HL-60 (cell line): ENCODE data around the gene NRP2.

Source experiments
- DNase-seq, 2 experiments: peaks; one replicate each; pipeline ENCODE4 v3.0.0-alpha.2; 2010 to 2020; ENCODE audit warnings: low read depth in 1 of 2, low spot score in 1 of 2
- H3K27ac ChIP-seq: fragments of 250-450 bp; sonication (Bioruptor Pico); replicated peaks from 2 replicates; pipeline ENCODE4 v1.5.1; 2020; ENCODE audit warnings: mild to moderate bottlenecking, moderate library complexity
- H3K27me3 ChIP-seq: fragments of 250-450 bp; sonication (Bioruptor Pico); 2 replicates; pipeline ENCODE4 v1.5.1; 2021; ENCODE audit warnings: mild to moderate bottlenecking, moderate library complexity; ENCODE audit not compliant: insufficient read depth, poor library complexity, severe bottlenecking
- H3K4me3 ChIP-seq: replicated peaks from 2 replicates; pipeline ENCODE4 v1.5.1; 2011; ENCODE audit warnings: mild to moderate bottlenecking, control low read depth, low read length; ENCODE audit not compliant: insufficient read depth
- CTCF ChIP-seq: IDR thresholded peaks from one replicate; pipeline ENCODE4 v1.5.1; 2011; ENCODE audit warnings: low read length, control low read depth, inconsistent platforms; ENCODE audit not compliant: insufficient read depth
- GABPA ChIP-seq: IDR thresholded peaks from 2 replicates; pipeline ENCODE4 v1.6.1; 2012; ENCODE audit warnings: low read depth
- POLR2AphosphoS5 ChIP-seq: IDR thresholded peaks from 2 replicates; pipeline ENCODE4 v1.6.1; 2012; ENCODE audit warnings: low read depth
- REST ChIP-seq: IDR thresholded peaks from 2 replicates; pipeline ENCODE4 v1.6.1; 2012; ENCODE audit warnings: low read depth; ENCODE audit not compliant: insufficient replicate concordance
- SPI1 ChIP-seq: IDR thresholded peaks from 2 replicates; pipeline ENCODE4 v1.6.1; 2012; ENCODE audit warnings: low read depth, mild to moderate bottlenecking, borderline replicate concordance

Gene NRP2

GRCh38 chr2:205713086-205713485, 30.8 kb downstream of the NRP2 start:
- Histone ChIP-seq H3K27me3 (peaks cover 8% of the 10 kb centered on the region), H3K27ac (no peak overlapping the region), H3K4me3 (no peak overlapping the region)
- DNase-seq: no peak
- TF ChIP-seq GABPA (no peak), REST (no peak)

- TF ChIP-seq CTCF (no peak), GABPA (no peak), POLR2AphosphoS5 (no peak), REST (no peak), SPI1 (no peak)
- no peak overlapping the region for H3K27ac ChIP-seq
Observed at GRCh38 chr2:205714058-205714776, 31.9 kb downstream of the NRP2 start.

GRCh38 chr2:205714789-205715720, 32.8 kb downstream of the NRP2 start:
- no peak for DNase-seq
- TF ChIP-seq SPI1 (no peak), POLR2AphosphoS5 (no peak), GABPA (no peak), CTCF (no peak), REST (no peak)
- H3K27me3 ChIP-seq: peaks cover 8% of the 10 kb centered on the region
- no peak overlapping the region for H3K4me3 ChIP-seq
- H3K27ac ChIP-seq: no peak overlapping the region

More at GRCh38 chr2:205714058-205714776, 31.9 kb downstream of the NRP2 start:
- peak in 1 of 2 experiments; percentile 26 for DNase-seq
- Histone ChIP-seq H3K4me3 (no peak overlapping the region), H3K27me3 (peaks cover 8% of the 10 kb centered on the region)
